H1 (cell line): ENCODE data around the gene PFKFB3.

Experiments used
- CREB1 ChIP-seq: IDR thresholded peaks from 2 replicates; pipeline ENCODE4 v1.6.1; 2012; ENCODE audit warnings: inconsistent platforms
- EP300 ChIP-seq, 2 experiments: IDR thresholded peaks; 1 replicate in 1 of 2; 2 replicates in 1 of 2; pipeline ENCODE4 v1.6.1; 2011 to 2012; ENCODE audit warnings: low read depth in 2 of 2, low read length in 2 of 2, mild to moderate bottlenecking in 2 of 2, borderline replicate concordance in 1 of 2, inconsistent platforms in 1 of 2, moderate library complexity in 1 of 2
- EZH2 ChIP-seq: fragments of 200-600 bp; sonication (generic); IDR thresholded peaks from 2 replicates; pipeline ENCODE4 v1.7.1; 2012; ENCODE audit warnings: low read depth, mild to moderate bottlenecking, moderate library complexity, low read length, inconsistent platforms; ENCODE audit not compliant: severe bottlenecking
- MAFK ChIP-seq: IDR thresholded peaks from 2 replicates; pipeline ENCODE4 v1.6.1; 2012; ENCODE audit warnings: low read depth, mild to moderate bottlenecking, improper control_type of control experiment, low read length
- POLR2A ChIP-seq, 2 experiments: IDR thresholded peaks; 1 replicate in 1 of 2; 2 replicates in 1 of 2; pipeline ENCODE4 v1.6.1; 2011; ENCODE audit warnings: low read depth in 2 of 2, low read length in 2 of 2, mild to moderate bottlenecking in 2 of 2; ENCODE audit errors: control extremely low read depth in 1 of 2
- POLR2AphosphoS5 ChIP-seq: IDR thresholded peaks from 2 replicates; pipeline ENCODE4 v1.6.1; 2011; ENCODE audit warnings: low read depth, low read length
- TF ChIP-seq, protein P1 (sequence below), 3 experiments: IDR thresholded peaks; 1 replicate in 2 of 3; 2 replicates in 1 of 3; pipeline versions ENCODE4 v1.5.1 to v1.6.1; 2011; ENCODE audit warnings: low read length in 3 of 3, mild to moderate bottlenecking in 3 of 3, inconsistent platforms in 2 of 3, low read depth in 1 of 3, moderate library complexity in 1 of 3; ENCODE audit not compliant: insufficient read depth in 1 of 3; ENCODE audit errors: control extremely low read depth in 1 of 3
- TF ChIP-seq, protein P2 (sequence below): IDR thresholded peaks from 2 replicates; pipeline ENCODE4 v1.6.1; 2011; ENCODE audit warnings: low read length, improper control_type of control experiment

DNA sequence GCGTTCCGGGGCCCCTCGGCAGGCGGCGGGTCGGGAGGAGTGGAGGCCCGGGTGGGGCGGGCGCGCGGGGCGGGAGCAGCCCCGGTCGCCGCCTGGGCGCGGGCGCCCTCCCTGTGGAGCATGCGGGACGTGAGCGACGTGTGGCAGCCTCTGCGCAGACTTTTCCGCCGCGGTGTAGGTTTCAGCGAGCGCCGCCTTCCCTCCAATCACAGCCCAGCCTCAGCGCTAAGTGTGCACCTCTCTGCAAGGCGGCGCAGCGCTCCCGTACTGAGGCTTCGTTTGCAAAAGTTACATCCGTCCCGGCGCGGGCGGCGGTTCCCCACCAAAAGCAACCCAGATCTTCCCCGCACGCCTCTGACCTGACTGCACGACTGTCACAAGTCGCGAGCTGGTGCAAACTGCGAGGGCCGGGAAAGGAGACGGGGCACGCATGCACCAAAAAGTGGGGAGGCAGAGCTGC is 1.2 kb upstream of the PFKFB3 start:
- TF ChIP-seq CREB1: no peak
- TF ChIP-seq POLR2A (IDR thresholded peaks at IDR 0.05; ENCODE audit: control extremely low read depth in 1 of 2, low read depth in 2 of 2, low read length in 2 of 2): no peak
- no peak for TF ChIP-seq POLR2AphosphoS5
- TF ChIP-seq, protein P1, sequence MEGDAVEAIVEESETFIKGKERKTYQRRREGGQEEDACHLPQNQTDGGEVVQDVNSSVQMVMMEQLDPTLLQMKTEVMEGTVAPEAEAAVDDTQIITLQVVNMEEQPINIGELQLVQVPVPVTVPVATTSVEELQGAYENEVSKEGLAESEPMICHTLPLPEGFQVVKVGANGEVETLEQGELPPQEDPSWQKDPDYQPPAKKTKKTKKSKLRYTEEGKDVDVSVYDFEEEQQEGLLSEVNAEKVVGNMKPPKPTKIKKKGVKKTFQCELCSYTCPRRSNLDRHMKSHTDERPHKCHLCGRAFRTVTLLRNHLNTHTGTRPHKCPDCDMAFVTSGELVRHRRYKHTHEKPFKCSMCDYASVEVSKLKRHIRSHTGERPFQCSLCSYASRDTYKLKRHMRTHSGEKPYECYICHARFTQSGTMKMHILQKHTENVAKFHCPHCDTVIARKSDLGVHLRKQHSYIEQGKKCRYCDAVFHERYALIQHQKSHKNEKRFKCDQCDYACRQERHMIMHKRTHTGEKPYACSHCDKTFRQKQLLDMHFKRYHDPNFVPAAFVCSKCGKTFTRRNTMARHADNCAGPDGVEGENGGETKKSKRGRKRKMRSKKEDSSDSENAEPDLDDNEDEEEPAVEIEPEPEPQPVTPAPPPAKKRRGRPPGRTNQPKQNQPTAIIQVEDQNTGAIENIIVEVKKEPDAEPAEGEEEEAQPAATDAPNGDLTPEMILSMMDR (IDR thresholded peaks at IDR 0.05; ENCODE audit: control extremely low read depth in 1 of 3, insufficient read depth in 1 of 3, low read depth in 1 of 3, low read length in 3 of 3): no peak
- peak; percentile 67 for TF ChIP-seq EZH2
- TF ChIP-seq EP300 (IDR thresholded peaks at IDR 0.05; ENCODE audit: borderline replicate concordance in 1 of 2, low read depth in 2 of 2, low read length in 2 of 2): no peak
- TF ChIP-seq, protein P2, sequence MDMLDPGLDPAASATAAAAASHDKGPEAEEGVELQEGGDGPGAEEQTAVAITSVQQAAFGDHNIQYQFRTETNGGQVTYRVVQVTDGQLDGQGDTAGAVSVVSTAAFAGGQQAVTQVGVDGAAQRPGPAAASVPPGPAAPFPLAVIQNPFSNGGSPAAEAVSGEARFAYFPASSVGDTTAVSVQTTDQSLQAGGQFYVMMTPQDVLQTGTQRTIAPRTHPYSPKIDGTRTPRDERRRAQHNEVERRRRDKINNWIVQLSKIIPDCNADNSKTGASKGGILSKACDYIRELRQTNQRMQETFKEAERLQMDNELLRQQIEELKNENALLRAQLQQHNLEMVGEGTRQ: no peak
- TF ChIP-seq MAFK: no peak
